OCI-LY3 (cell line): ENCODE data around the gene KRT84.

ENCODE experiments used
- EZH2phosphoT487 ChIP-seq: fragments of 200-600 bp; shearing (Covaris generic); IDR thresholded peaks from 2 replicates; pipeline ENCODE4 v1.6.1; 2018; ENCODE audit warnings: antibody characterized with exemption, mixed run types, low read depth
- TF ChIP-seq, protein P1 (sequence below): fragments of 200-600, 300-600 bp; sonication (generic); IDR thresholded peaks from 2 replicates; pipeline ENCODE4 v1.5.1; 2014; ENCODE audit warnings: antibody characterized with exemption, low read length, low read depth

GRCh38 chr12:52349196-52349595, 36.3 kb downstream of the KRT84 start:
- TF ChIP-seq, protein P1, sequence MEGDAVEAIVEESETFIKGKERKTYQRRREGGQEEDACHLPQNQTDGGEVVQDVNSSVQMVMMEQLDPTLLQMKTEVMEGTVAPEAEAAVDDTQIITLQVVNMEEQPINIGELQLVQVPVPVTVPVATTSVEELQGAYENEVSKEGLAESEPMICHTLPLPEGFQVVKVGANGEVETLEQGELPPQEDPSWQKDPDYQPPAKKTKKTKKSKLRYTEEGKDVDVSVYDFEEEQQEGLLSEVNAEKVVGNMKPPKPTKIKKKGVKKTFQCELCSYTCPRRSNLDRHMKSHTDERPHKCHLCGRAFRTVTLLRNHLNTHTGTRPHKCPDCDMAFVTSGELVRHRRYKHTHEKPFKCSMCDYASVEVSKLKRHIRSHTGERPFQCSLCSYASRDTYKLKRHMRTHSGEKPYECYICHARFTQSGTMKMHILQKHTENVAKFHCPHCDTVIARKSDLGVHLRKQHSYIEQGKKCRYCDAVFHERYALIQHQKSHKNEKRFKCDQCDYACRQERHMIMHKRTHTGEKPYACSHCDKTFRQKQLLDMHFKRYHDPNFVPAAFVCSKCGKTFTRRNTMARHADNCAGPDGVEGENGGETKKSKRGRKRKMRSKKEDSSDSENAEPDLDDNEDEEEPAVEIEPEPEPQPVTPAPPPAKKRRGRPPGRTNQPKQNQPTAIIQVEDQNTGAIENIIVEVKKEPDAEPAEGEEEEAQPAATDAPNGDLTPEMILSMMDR = no peak
- no peak for TF ChIP-seq EZH2phosphoT487
